WTC11 (cell line): ENCODE measurements around the gene SOWAHD. TPM values are rescaled to one million over a fixed set of nuclear protein-coding genes. Genes with fewer than 3 reads are reported as not detected.

Source experiments
- ATAC-seq: fragments of 200-7000 bp; cut with Tn5 transposase; 2 replicates; pipeline ENCODE4 v1.10.0; 2021; ENCODE audit warnings: mild to moderate bottlenecking, moderate library complexity
- CTCF ChIA-PET: fragments of 300-600 bp; sonication (Branson Sonifier 250); formaldehyde crosslinking; loops from one replicate; lab custom pipeline; 2021; ENCODE audit warnings: antibody characterized with exemption; lab: Charles Lee
- POLR2A ChIA-PET: fragments of 350-600 bp; sonication (Branson Sonifier 250); formaldehyde crosslinking; loops from one replicate; lab custom pipeline; 2021; ENCODE audit warnings: antibody characterized with exemption; lab: Charles Lee
- DNase-seq: peaks from one replicate; pipeline ENCODE4 v3.0.0; 2021; ENCODE audit warnings: low spot score
- H3K27ac Mint-ChIP-seq: 2 replicates; pipeline ENCODE4 v1.8.0; 2021; ENCODE audit warnings: mixed read lengths
- H3K27me3 Mint-ChIP-seq: 2 replicates; pipeline ENCODE4 v1.8.0; 2021; ENCODE audit warnings: low read depth, mild to moderate bottlenecking, moderate library complexity, mixed read lengths
- H3K36me3 Mint-ChIP-seq: 2 replicates; pipeline ENCODE4 v1.8.0; 2021; ENCODE audit warnings: mixed read lengths
- H3K4me1 Mint-ChIP-seq: 2 replicates; pipeline ENCODE4 v1.8.0; 2022; ENCODE audit warnings: mixed read lengths
- H3K4me3 Mint-ChIP-seq: 2 replicates; pipeline ENCODE4 v1.8.0; 2021; ENCODE audit warnings: mild to moderate bottlenecking, moderate library complexity, mixed read lengths
- H3K9me3 Mint-ChIP-seq: 2 replicates; pipeline ENCODE4 v1.8.0; 2021; ENCODE audit warnings: mixed read lengths
- ATF2 ChIP-seq: sonication (generic); formaldehyde crosslinking; IDR thresholded peaks from 2 replicates; pipeline ENCODE4 v1.8.1; 2022; ENCODE audit warnings: low read depth, missing genetic modification reagents, borderline replicate concordance
- CREB1 ChIP-seq: sonication (generic); formaldehyde crosslinking; IDR thresholded peaks from 2 replicates; pipeline ENCODE4 v1.8.0; 2023; ENCODE audit warnings: mild to moderate bottlenecking, missing genetic modification reagents
- E2F1 ChIP-seq: sonication (generic); formaldehyde crosslinking; IDR thresholded peaks from 2 replicates; pipeline ENCODE4 v1.8.0; 2022; ENCODE audit warnings: mild to moderate bottlenecking, missing genetic modification reagents
- FOXP4 ChIP-seq: sonication (generic); formaldehyde crosslinking; IDR thresholded peaks from 2 replicates; pipeline ENCODE4 v1.8.0; 2022; ENCODE audit warnings: mild to moderate bottlenecking, missing genetic modification reagents
- MXD4 ChIP-seq: fragments of 250-450 bp; sonication (Bioruptor Pico); IDR thresholded peaks from 2 replicates; pipeline ENCODE4 v1.8.0; 2021; ENCODE audit warnings: mild to moderate bottlenecking, moderate library complexity, borderline replicate concordance
- NFE2L1 ChIP-seq: sonication (generic); formaldehyde crosslinking; IDR thresholded peaks from 2 replicates; pipeline ENCODE4 v1.8.1; 2023; ENCODE audit warnings: missing genetic modification reagents
- NR2C2 ChIP-seq: sonication (generic); formaldehyde crosslinking; IDR thresholded peaks from 2 replicates; pipeline ENCODE4 v1.8.0; 2022; ENCODE audit warnings: mild to moderate bottlenecking, missing genetic modification reagents
- PRDM15 ChIP-seq: sonication (generic); formaldehyde crosslinking; IDR thresholded peaks from 2 replicates; pipeline ENCODE4 v1.8.0; 2022; ENCODE audit warnings: missing genetic modification reagents
- RORB ChIP-seq: fragments of 250-450 bp; sonication (Bioruptor Pico); IDR thresholded peaks from 2 replicates; pipeline ENCODE4 v1.9.0; 2021; ENCODE audit warnings: mild to moderate bottlenecking
- SMAD3 ChIP-seq: sonication (generic); formaldehyde crosslinking; IDR thresholded peaks from 2 replicates; pipeline ENCODE4 v1.8.0; 2022; ENCODE audit warnings: missing genetic modification reagents, mild to moderate bottlenecking, borderline replicate concordance
- SMAD4 ChIP-seq: sonication (generic); formaldehyde crosslinking; IDR thresholded peaks from 2 replicates; pipeline ENCODE4 v1.8.0; 2022; ENCODE audit warnings: mild to moderate bottlenecking, missing genetic modification reagents
- TEAD1 ChIP-seq: sonication (generic); formaldehyde crosslinking; IDR thresholded peaks from 2 replicates; pipeline ENCODE4 v1.8.0; 2022; ENCODE audit warnings: mild to moderate bottlenecking, missing genetic modification reagents
- ZNF317 ChIP-seq: sonication (generic); formaldehyde crosslinking; IDR thresholded peaks from 2 replicates; pipeline ENCODE4 v1.8.1; 2023; ENCODE audit warnings: low read depth, mild to moderate bottlenecking, moderate library complexity, missing genetic modification reagents, borderline replicate concordance
- ZNF423 ChIP-seq: fragments of 250-450 bp; sonication (Bioruptor Pico); IDR thresholded peaks from 2 replicates; pipeline ENCODE4 v2.1.2; 2022; ENCODE audit warnings: mild to moderate bottlenecking, moderate library complexity
- ZNF512 ChIP-seq: sonication (generic); formaldehyde crosslinking; IDR thresholded peaks from 2 replicates; pipeline ENCODE4 v1.8.1; 2022; ENCODE audit warnings: missing genetic modification reagents, borderline replicate concordance
- ZNF532 ChIP-seq: fragments of 250-450 bp; sonication (Bioruptor Pico); IDR thresholded peaks from 2 replicates; pipeline ENCODE4 v1.9.0; 2021; ENCODE audit warnings: mild to moderate bottlenecking, borderline replicate concordance
- total RNA-seq: library from RNA; stranded (reverse); gene quantifications from 3 replicates; pipeline ENCODE4 v1.2.3, GENCODE V29; 2021

Gene SOWAHD
- total RNA-seq, 1 experiment from 2014 or later = 5.0 TPM

GRCh38 chrX:119759248-119759766, 919 bp downstream of the SOWAHD start (continued):
- TF ChIP-seq ZNF532 (CRISPR knock-in tag) = no peak
- no peak for TF ChIP-seq ZNF512 (CRISPR knock-in tag)
- no peak for TF ChIP-seq ATF2 (CRISPR knock-in tag)
- no peak for TF ChIP-seq SMAD3 (CRISPR knock-in tag)
- TF ChIP-seq E2F1 (CRISPR knock-in tag) = no peak
- TF ChIP-seq SMAD4 (CRISPR knock-in tag) = no peak

GRCh38 chrX:119760026-119760877, 1.9 kb downstream of the SOWAHD start:
- Mint-ChIP-seq H3K27me3 (peaks cover 13% of the 10 kb centered on the region), H3K4me3 (peak overlapping the region; percentile 71), H3K9me3 (no peaks in the 10 kb centered on the region), H3K4me1 (peaks cover 37% of the 10 kb centered on the region), H3K27ac (no peak overlapping the region), H3K36me3 (no peaks in the 10 kb centered on the region)
- CTCF ChIA-PET = interaction anchor here (0.8 to 4.1 kb wide), 5 partner anchors 19 to 248 kb away, joined by 3 to 30 read pairs (median 18); partner anchors contain the start of gene SEPTIN6
- DNase-seq = no peak
- no peak for ATAC-seq
- POLR2A ChIA-PET = no interaction called here
- TF ChIP-seq MXD4 (CRISPR knock-in tag) (no peak), ZNF317 (CRISPR knock-in tag) (no peak), ZNF423 (CRISPR knock-in tag) (no peak), PRDM15 (CRISPR knock-in tag) (no peak), FOXP4 (no peak), RORB (no peak), TEAD1 (CRISPR knock-in tag) (no peak), NR2C2 (CRISPR knock-in tag) (no peak), ZNF512 (CRISPR knock-in tag) (no peak), CREB1 (no peak), NFE2L1 (no peak)
